HG02840 (cell line): ENCODE results near the gene ALDH8A1.
"Not testable (repeated sequence)": the region's sequence is repeated elsewhere in the genome, so short reads cannot be mapped to it uniquely, and the experiment has no call there.

Source experiments
- ATAC-seq: cut with Tn5 transposase; IDR thresholded peaks from one replicate; pipeline ENCODE4 v1.9.1; 2021; ENCODE audit warnings: mild to moderate bottlenecking, moderate library complexity, moderate number of reproducible peaks; ENCODE audit not compliant: unreplicated experiment, low FRiP score

Gene ALDH8A1

DNA sequence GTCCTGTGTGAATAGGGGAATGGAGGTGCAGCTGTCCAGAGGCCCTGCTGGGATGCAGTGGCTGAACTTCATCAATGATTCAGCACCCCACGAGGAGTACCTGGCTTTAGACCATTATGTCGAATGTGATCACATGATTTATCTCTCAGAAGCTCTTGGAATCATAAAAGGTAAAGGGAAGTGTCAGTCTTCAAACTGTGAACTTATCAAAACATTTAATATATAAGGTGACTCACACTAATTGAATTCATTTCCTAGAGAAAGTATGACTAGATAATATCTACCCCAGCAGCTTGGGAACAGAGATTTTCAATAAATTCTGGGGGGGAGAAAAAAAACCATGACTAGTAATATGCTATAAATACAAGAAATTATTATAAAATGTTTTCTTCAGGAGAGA is 29.5 kb downstream of the ALDH8A1 start:
- no peak for ATAC-seq

- no peak for ATAC-seq
Measured at GRCh38 chr6:134918418-134918961, 31.4 kb downstream of the ALDH8A1 start.

GRCh38 chr6:134911547-134911946 is 38.4 kb downstream of the ALDH8A1 start:
- ATAC-seq = no peak

- no peak for ATAC-seq
Measured at GRCh38 chr6:134910593-134910935, 39.3 kb downstream of the ALDH8A1 start.

DNA sequence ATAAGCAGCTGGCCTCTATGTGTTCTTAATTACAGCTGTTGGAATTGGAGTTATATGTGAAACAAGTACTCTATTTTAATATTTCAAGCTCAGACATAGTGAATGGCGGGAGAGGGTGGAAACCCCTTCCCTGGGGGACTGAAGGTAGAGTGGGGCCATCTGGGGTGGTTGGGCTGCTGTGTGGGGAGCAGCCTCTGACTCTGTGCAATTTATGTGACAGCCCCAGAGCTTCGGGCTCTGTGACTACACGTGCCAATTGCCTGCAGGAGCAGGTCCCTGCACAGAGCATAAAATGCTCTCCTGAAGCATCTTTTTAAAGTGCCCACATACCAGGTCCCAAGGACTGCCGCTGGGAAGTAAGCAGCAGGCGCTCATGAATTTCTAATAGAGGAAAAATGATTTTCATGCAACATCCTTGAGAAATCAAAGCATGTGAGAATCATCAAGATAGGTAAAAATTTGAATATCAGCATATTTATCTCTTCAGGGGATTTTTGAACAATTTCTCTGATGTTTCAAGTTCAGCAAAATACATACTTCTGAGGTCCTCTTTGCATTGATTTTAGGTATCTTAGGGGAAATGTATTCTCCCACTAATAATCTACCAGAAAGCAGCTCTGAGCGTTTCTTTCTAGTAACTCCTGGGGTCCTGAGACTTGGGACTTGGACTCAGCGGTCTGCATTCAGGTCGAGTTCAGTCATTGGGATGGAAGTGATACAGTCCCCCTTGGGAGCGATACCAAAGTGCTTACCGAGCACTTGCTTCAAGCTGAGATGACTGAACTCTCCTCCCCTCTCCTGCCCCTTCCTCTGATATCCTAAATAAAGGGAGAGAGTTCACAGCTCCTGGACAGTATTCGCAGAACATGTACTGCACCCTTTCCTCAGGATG is 40.0 kb downstream of the ALDH8A1 start:
- ATAC-seq = no peak

GRCh38 chr6:134908906-134909516 is 40.9 kb downstream of the ALDH8A1 start:
- ATAC-seq = no peak

GRCh38 chr6:134904731-134905130 is 45.2 kb downstream of the ALDH8A1 start:
- ATAC-seq = not testable (repeated sequence)

- no peak for ATAC-seq
Measured at GRCh38 chr6:134903448-134903847, 46.5 kb downstream of the ALDH8A1 start.

GRCh38 chr6:134902936-134903335 is 47.0 kb downstream of the ALDH8A1 start:
- ATAC-seq = no peak

DNA sequence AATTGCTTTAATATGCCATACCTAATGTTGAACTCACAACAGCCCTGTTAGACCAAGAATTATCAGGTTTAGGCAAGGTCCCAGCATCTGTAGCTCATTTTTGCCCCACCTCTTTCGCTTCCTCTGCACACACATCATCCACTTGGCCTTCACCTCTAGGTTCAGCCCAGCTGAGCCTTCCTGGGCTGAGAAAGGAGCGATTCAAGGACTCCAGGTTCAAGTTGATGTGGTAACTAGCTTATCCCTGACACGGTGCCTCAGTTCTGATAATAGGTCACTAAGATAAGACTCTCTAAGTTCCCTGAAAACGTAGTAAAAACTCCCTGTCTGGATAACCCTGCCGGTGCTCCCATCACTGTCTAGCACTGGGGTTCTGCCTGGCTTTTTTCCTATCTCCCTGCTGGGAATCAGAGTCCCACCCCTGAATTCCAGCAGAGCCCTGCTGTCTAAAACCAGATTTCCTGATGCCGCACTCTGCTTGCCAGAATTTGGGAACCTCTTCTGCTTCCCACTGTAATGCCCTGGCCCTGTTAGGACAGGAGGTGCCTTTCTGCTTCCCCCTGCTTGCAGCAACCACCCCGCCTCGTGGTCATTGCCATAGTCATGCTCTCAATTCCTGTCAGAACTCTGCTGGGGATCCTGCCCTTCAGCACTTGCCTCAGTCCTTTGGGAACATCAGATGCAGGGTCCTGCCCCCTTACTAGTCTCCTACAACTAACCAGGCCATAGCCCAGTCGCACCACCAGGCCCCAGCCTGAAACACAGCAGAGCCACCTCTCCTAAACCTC is 47.6 kb downstream of the ALDH8A1 start:
- ATAC-seq = no peak

DNA sequence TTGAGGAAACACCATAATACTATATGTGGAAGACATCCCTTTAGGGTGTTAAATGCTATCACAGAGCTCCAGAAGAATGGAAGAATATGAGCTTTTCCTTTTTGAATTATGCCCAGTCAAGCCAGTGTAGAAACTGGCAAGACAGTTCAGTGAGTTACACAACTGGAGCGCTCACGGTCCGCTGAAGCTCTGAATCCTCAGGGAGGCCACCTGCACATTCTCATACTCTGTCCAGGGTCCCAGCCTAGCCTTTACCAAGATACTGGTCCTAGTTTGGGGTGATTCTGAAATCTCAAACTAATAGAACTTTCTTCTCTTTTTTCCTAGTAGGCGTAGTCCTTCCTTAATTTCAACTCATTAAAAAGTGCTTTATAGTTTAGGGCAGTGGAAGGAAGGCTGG is 51.3 kb downstream of the ALDH8A1 start:
- no peak for ATAC-seq

GRCh38 chr6:134898166-134898565 is 51.7 kb downstream of the ALDH8A1 start:
- not testable (repeated sequence) for ATAC-seq

DNA sequence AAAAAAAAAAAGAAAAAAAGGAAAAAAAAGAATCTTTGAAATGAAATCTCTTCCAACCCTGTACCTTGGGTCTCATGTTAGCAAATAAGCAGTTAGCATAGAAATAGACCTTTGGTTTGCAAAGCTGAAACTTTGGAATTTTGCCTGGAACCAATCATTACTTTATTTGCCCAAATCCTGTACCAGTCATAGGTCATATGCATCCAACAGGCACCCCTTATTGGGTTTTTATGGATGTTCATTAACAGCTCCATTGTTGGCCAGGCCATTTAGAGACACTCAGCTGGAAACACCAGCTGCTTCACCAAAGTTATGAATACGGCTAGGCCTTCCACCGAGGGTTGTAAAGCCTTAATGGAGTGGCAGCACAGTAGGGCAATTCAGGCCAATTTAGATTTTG is 53.0 kb downstream of the ALDH8A1 start:
- ATAC-seq = no peak

- no peak for ATAC-seq
Measured at GRCh38 chr6:134894800-134895199, 55.1 kb downstream of the ALDH8A1 start.

DNA sequence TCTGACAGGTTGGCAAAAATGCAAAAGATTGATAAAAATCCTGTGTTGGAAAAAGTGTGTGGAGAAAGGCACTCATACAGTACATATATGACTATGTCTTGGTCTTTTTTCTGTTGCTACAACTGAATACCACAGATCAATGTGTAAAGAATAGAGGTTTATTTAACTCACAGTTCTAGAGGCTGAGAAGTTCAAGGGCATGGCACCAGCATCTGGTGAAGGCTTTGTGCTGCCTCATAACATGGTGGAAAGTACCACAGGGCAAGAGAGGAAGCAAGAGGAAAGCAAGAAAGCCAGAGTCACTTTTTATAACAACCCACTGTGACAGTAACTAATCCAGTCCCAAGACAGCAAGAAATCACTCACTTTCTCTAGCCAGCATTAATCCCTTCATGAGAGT is 57.5 kb downstream of the ALDH8A1 start:
- no peak for ATAC-seq

DNA sequence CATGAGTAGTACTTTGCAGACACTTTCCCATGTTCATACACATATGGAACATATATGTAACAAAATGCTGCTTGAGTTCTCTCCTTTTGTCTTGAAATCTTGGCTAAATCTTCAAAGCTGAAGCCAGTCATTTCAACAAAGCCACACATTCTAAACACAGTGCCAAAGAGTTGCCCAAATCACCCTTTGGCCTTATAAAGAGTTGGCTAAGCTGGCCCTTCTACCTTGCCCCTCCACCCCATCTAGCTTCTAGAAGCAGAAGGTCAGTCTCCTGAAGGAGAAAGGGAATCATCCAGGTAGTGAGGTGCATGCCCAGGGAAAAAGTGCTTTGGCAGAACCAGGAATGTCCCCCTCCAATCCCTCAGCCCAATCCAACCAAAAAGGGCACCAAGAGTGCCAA is 58.3 kb downstream of the ALDH8A1 start:
- no peak for ATAC-seq

DNA sequence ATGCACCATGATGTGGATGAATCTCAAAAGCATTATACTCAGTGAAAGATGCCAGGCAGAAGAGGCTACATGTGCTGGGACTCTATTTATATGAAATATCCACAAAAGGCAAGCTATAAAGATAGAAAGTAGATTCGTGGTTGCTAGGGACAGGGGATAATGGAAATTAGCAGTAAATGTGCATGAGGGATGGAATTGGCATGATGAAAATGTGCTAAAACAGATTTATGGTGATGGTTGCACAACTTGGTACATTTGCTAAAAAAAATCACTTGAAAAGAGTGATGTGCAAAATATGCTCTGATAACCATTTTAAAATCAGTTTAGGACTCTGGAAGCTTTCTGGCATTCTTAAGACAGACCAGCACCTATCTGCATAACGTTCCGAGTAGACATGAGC is 61.6 kb downstream of the ALDH8A1 start:
- ATAC-seq = no peak

DNA sequence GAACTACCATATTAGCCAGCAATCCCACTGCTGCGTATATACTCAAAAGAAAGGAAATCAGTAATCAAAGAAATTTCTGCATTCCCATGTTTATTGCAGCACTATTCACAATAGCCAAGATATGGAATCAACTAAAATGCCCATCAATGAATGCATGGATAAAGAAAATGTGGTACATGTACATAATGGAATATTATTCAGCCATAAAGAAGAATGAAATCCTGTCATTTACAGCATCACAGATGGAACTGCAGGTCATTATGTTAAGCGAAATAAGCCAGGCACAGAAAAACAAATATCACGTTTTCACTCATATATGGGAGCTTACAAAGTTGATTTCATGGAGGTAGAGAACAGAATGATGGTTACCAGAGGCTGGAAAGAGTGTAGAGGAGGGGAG is 65.1 kb downstream of the ALDH8A1 start:
- ATAC-seq = no peak

GRCh38 chr6:134883314-134883713 is 66.6 kb downstream of the ALDH8A1 start:
- no peak for ATAC-seq

- no peak for ATAC-seq
Measured at GRCh38 chr6:134882426-134883038, 67.4 kb downstream of the ALDH8A1 start.
